GM19468 (cell line): Measurements from ENCODE around the gene SLF2.
A peak's percentile ranks its signal among the peaks of the same experiment; 100 is the strongest.

Experiments used
- ATAC-seq: cut with Tn5 transposase; IDR thresholded peaks from one replicate; pipeline ENCODE4 v1.9.1; 2021; ENCODE audit warnings: mild to moderate bottlenecking, moderate library complexity, moderate number of reproducible peaks; ENCODE audit not compliant: unreplicated experiment; ENCODE audit errors: extremely low read depth

SLF2 gene

GRCh38 chr10:101007915-101008822 is 95.4 kb downstream of the SLF2 start:
- ATAC-seq, result no peak

GRCh38 chr10:101008823-101009423 is 96.2 kb downstream of the SLF2 start:
- no peak for ATAC-seq

GRCh38 chr10:101010329-101010728 is 97.6 kb downstream of the SLF2 start:
- no peak for ATAC-seq

- no peak for ATAC-seq
These were observed 99.0 kb downstream of the SLF2 start for GRCh38 chr10:101011517-101012423.

- peak; percentile 46 for ATAC-seq
These were observed 100.0 kb downstream of the SLF2 start for GRCh38 chr10:101012525-101013364.

- ATAC-seq, result no peak
These were observed 100.6 kb downstream of the SLF2 start for GRCh38 chr10:101013365-101013825.

- no peak for ATAC-seq
These were observed 101.6 kb downstream of the SLF2 start for GRCh38 chr10:101014230-101014884.
